ENCODE data around the gene TUBG2.

Gene TUBG2

GRCh38 chr17:42708588-42708987 is 49.5 kb downstream of the TUBG2 start:
- no peak overlapping the region for H3K4me3 ChIP-seq (ENCODE audit: low read depth, low read length)
- no peak for TF ChIP-seq POLR2A (IDR thresholded peaks at IDR 0.05; ENCODE audit: extremely low read depth, insufficient read length)
- no peak for TF ChIP-seq MAX (IDR thresholded peaks at IDR 0.05; ENCODE audit: low read depth, low read length)
- TF ChIP-seq CTCF (IDR thresholded peaks at IDR 0.05; ENCODE audit: low read depth, low read length), result no peak
- TF ChIP-seq MYC (IDR thresholded peaks at IDR 0.05; ENCODE audit: low read depth, low read length), result no peak
- DNase-seq (ENCODE audit: low read depth), result no peak

- no peak for TF ChIP-seq POLR2A (IDR thresholded peaks at IDR 0.05; ENCODE audit: extremely low read depth, insufficient read length)
- no peak for TF ChIP-seq MYC (IDR thresholded peaks at IDR 0.05; ENCODE audit: low read depth, low read length)
- TF ChIP-seq MAX (IDR thresholded peaks at IDR 0.05; ENCODE audit: low read depth, low read length), result no peak
- no peak for TF ChIP-seq CTCF (IDR thresholded peaks at IDR 0.05; ENCODE audit: low read depth, low read length)
- no peak for DNase-seq (ENCODE audit: low read depth)
- no peak overlapping the region for H3K4me3 ChIP-seq (ENCODE audit: low read depth, low read length)
These were observed 50.5 kb downstream of the TUBG2 start for GRCh38 chr17:42709561-42709960.
